GM15510 (cell line): ENCODE results near the gene ADCY4.

ENCODE experiments used
- POLR2A ChIP-seq: IDR thresholded peaks from 3 replicates; pipeline ENCODE4 v1.6.1; 2011; ENCODE audit warnings: borderline replicate concordance; ENCODE audit not compliant: insufficient read length; ENCODE audit errors: extremely low read depth

The ADCY4 gene

GRCh38 chr14:24335461-24336171 is 745 bp upstream of the ADCY4 start:
- no peak for TF ChIP-seq POLR2A

DNA sequence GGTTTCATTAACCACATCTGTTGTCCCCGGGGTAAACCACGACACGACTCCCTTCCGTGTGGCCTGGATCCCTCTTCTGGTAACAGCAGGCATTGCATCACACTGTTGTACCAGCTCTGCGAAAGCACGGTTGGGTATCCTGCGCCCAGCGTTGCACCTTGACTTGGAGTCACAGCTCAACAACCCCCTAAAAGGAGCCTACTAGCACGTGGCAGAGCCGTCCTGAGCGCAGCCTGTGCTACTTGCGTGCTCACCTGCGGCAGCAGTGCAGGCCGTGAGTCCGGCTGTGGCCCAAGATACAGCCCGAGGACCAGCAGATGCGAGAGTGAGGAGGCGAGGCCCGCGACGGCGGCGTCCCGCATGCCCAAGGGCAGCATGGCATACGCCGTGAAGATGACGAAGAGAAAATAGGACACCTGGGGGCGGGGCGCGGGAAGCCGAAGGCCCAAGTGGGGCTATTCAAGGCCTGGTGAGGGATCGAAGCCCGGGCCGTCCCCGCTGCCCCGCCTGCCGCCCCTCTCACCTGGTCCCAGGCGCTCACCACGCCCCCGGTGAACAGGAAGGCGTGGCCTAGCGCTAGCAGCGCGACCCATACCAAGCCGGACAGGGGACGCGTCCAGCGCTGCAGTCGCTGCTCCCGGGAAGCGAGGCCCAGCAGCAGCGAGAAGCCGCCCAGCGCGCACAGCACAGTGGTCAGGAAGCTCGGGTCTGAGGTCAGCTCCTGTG is 2.4 kb downstream of the ADCY4 start:
- no peak for TF ChIP-seq POLR2A

- no peak for TF ChIP-seq POLR2A
Measured at GRCh38 chr14:24331731-24332267, 3.1 kb downstream of the ADCY4 start.

DNA sequence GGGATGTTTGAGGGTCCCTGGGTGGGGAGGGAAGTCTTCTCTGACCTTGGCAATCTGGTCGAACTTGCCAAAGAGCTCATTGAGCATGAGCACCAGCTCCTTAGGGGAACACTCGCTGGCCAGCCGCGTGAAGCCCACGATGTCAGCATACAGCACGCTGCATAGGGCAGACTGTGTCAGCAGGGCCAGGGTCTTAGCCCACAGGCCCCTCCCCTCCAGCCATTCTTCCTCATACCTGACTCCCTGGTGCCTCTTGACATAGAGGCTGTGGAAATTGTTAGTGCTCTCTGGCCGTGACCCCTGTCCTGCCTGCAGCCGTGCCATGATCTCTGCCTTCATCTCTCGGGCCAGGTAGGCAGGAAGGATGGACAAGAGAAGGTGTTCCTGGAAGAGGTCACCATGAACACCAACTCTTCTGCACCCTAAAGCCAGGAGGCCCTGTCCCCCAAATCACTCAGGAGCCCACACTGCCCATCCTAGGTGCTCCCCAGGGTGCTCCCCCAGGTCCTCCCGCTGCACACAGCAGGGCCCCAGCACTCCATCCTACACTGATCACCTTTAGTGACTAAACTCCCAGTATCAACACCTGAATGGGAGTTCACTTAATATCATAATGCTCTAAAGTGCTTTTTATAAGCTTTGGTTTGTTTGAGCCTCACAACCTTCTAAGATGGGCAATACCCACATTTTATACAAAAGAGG is 3.7 kb downstream of the ADCY4 start:
- no peak for TF ChIP-seq POLR2A

GRCh38 chr14:24329736-24330135 is 5.1 kb downstream of the ADCY4 start:
- TF ChIP-seq POLR2A = no peak

DNA sequence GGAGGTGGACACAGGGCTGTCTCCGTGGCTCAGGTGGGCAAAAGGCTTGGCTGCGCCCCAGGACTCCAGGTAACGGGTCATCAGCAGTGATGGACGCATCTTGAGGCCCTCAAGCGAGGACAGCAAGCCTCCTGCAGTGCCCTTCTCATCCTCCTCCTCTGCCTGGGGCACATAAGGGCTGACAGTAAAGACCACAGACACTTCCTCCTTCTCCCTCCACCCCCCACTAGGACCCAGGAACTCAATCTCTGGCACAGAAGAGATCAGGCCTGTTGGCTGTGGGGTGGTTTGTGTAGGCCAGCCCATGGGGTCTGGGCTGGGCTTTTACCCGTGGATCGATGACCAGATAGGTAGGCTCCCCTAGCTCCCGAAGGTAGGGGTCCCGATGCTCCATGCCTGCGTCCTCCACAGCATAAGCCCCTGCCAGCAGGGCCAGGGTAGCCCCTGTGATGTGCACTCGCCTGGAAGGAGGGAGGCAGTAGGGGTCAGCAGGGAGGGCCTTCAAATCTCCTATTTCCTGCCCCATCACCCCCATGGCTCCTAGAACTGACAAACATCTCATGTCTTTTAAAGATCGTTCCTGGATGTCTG is 5.7 kb downstream of the ADCY4 start:
- no peak for TF ChIP-seq POLR2A

DNA sequence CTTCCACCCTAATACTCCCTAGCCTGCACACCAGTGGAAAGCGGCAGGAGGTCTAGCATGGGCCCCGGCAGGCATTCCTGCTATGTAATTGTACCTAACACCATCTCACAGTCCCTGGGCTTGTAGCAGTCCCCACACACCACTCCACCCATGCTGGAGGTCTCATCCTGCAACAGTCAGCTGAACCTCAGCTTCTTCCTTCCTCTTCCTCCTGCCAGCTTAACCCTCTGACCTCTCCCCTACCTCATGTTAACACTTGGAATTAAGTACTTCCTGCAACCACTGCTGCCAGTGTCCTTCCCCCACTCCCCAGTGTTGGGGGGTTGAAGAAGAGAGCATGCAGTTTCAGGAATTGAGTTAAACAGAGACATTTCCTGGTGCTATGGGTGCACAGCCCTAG is 7.6 kb downstream of the ADCY4 start:
- no peak for TF ChIP-seq POLR2A

DNA sequence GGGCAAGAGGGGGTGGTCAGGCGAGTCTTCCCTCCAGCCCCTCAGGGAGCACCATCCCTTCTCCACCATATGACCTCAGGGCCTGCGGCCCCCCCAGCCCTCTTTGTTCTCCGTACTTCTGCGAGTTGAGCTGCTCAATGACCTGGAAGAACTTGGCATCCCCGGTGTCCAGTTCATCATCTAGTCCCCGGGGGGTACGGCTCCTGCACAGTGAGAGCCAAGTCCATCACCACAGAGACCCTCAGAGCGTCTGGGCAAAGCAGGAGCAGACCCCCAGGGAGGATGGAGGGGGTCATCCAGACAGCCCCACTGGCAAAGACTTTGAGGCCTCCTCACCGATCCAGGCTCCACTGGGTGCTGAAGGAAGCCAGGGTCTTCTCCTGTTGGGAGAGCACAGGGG is 8.9 kb downstream of the ADCY4 start:
- TF ChIP-seq POLR2A = no peak

GRCh38 chr14:24325041-24325530 is 9.8 kb downstream of the ADCY4 start:
- no peak for TF ChIP-seq POLR2A

DNA sequence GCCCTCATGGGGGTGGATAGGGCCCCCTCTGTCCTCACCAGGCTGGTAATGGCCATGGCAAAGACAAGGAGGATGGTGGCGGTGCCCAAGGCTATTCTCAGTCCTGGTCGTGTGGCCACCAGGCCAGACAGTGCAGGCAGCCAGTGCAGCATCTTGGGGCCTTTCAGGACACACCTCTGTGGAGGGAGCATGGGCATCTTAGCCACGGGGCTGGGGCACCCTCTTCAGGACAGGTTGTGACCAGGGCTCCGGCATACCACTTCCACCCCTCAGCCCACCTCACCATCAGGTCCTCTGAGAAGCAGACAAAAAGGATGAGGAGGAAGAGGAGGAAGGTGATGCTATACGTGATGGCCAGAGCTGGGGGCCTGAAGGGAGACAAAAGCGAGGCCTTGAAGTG is 10.8 kb downstream of the ADCY4 start:
- no peak for TF ChIP-seq POLR2A

- no peak for TF ChIP-seq POLR2A
Measured at GRCh38 chr14:24323341-24323740, 11.5 kb downstream of the ADCY4 start.

- no peak for TF ChIP-seq POLR2A
Measured at GRCh38 chr14:24322672-24323071, 12.2 kb downstream of the ADCY4 start.

DNA sequence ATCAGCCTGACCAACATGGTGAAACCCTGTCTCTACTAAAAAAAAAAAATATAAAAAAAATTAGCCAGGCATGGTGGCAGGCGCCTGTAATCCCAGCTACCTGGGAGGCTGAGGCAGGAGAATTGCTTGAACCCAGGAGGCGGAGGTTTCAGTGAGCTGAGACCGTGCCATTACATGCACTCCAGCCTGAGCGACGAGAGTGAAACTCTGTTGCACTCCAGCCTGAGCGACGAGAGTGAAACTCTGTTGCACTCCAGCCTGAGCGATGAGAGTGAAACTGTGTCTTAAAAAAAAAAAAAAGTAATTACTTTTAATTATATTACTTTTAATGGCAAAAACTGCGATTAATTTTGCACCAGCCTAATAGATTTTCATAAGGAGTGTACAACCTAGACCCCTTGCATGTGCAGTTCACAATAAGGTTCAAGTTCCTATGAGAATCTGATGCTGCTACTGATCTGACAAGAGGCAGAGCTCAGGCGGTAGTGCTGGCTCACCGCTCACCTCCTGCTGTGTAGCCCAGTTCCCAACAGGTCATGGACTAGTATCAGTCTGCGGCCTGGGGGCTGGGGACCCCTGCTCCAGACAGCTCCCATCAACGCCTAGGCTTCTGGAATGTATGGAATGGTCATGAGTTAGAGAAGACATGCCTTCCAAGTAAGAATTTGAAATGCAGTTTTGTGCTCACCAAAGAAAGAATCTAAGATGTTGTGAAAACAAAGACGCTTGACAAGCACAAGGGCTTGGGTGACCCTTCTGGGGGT is 13.5 kb downstream of the ADCY4 start:
- no peak for TF ChIP-seq POLR2A
